Thoracic aorta (tissue), 2 donors: ENCODE measurements around the gene ADSS1. TPM values are rescaled to one million over a fixed set of nuclear protein-coding genes. Genes with fewer than 3 reads are reported as not detected.

Experiments
- ATAC-seq: fragments of 150-250 bp; one replicate; pipeline ENCODE4 v1.8.0; 2017; ENCODE audit warnings: low read depth; ENCODE audit not compliant: insufficient number of reproducible peaks, low FRiP score
- DNase-seq: peaks from one replicate; pipeline ENCODE4 v3.0.0-alpha.2; 2020; ENCODE audit warnings: low spot score
- H3K27ac ChIP-seq, 2 donors: fragments of 200-600 bp; sonication (generic); 1 replicate in 1 of 2; 2 replicates in 1 of 2; pipeline ENCODE4 v1.5.1; 2016; ENCODE audit warnings: mild to moderate bottlenecking in 2 of 2, moderate library complexity in 2 of 2
- H3K27me3 ChIP-seq: fragments of 200-600 bp; sonication (generic); replicated peaks from 2 replicates; pipeline ENCODE4 v1.6.0; 2016; ENCODE audit warnings: mild to moderate bottlenecking; ENCODE audit not compliant: insufficient read depth
- H3K36me3 ChIP-seq: fragments of 200-600 bp; sonication (generic); one replicate; pipeline ENCODE4 v1.5.1; 2016
- H3K4me1 ChIP-seq, 2 donors: fragments of 200-600 bp; sonication (generic); 1 replicate in 1 of 2; 2 replicates in 1 of 2; pipeline versions ENCODE4 v1.5.1 to v1.6.0; 2016; ENCODE audit warnings: low read depth in 2 of 2, mild to moderate bottlenecking in 1 of 2; ENCODE audit not compliant: control insufficient read depth in 1 of 2
- H3K4me3 ChIP-seq: fragments of 200-600 bp; sonication (generic); 2 replicates; pipeline ENCODE4 v1.5.1; 2016; ENCODE audit warnings: mild to moderate bottlenecking
- H3K9me3 ChIP-seq: fragments of 200-600 bp; sonication (generic); 2 replicates; pipeline ENCODE4 v1.5.1; 2016
- CTCF ChIP-seq: fragments of 200-600 bp; sonication (generic); IDR thresholded peaks from one replicate; pipeline ENCODE4 v1.5.1; 2019; ENCODE audit warnings: antibody characterized with exemption
- total RNA-seq, 2 donors: library from RNA; depleted of rRNA; stranded (reverse); fragments of >200 nt; gene quantifications; one replicate each; pipeline versions ENCODE4 v1.1.0 to v1.2.3, GENCODE V29; 2016

The ADSS1 gene
- total RNA-seq, 2 donors from 2014 or later, result 30.8 to 87.3 TPM

- TF ChIP-seq CTCF, result no peak
- H3K4me1 ChIP-seq, result peaks cover 40 to 75% of the 10 kb centered on the region in 2 donors
Observed at GRCh38 chr14:104734051-104734587, 10.1 kb downstream of the ADSS1 start.

GRCh38 chr14:104734601-104734990 lies 10.6 kb downstream of the ADSS1 start:
- peak overlapping the region; percentile 91 to 95 for H3K27ac ChIP-seq
- H3K9me3 ChIP-seq, result no peaks in the 10 kb centered on the region
- no peak for TF ChIP-seq CTCF
- H3K27me3 ChIP-seq, result no peaks in the 10 kb centered on the region
- peaks cover 3% of the 10 kb centered on the region for H3K36me3 ChIP-seq
- no peak for ATAC-seq
- no peak for DNase-seq
- peaks cover 40 to 75% of the 10 kb centered on the region in 2 donors for H3K4me1 ChIP-seq
- H3K4me3 ChIP-seq, result no peak overlapping the region

More at GRCh38 chr14:104734051-104734587, 10.1 kb downstream of the ADSS1 start:
- H3K27ac ChIP-seq, result peak overlapping the region; percentile 91 to 95
- H3K36me3 ChIP-seq, result no peaks in the 10 kb centered on the region
- H3K27me3 ChIP-seq, result no peaks in the 10 kb centered on the region
- ATAC-seq, result no peak
- no peak for DNase-seq
- no peaks in the 10 kb centered on the region for H3K9me3 ChIP-seq
- no peak overlapping the region for H3K4me3 ChIP-seq

- ATAC-seq, result no peak
- H3K27ac ChIP-seq, result peak overlapping the region; percentile 91 to 95
- H3K9me3 ChIP-seq, result no peaks in the 10 kb centered on the region
- TF ChIP-seq CTCF, result no peak
- H3K27me3 ChIP-seq, result no peaks in the 10 kb centered on the region
- H3K4me1 ChIP-seq, result peaks cover 40 to 71% of the 10 kb centered on the region in 2 donors
- peaks cover 9% of the 10 kb centered on the region for H3K36me3 ChIP-seq
- H3K4me3 ChIP-seq, result no peak overlapping the region
- DNase-seq, result no peak
Observed at GRCh38 chr14:104734991-104735779, 11.2 kb downstream of the ADSS1 start.

- peak overlapping the region; percentile 91 to 95 for H3K27ac ChIP-seq
- no peaks in the 10 kb centered on the region for H3K9me3 ChIP-seq
- H3K27me3 ChIP-seq, result no peaks in the 10 kb centered on the region
- ATAC-seq (peak; percentile 72), DNase-seq (peak; percentile 71)
- peaks cover 17% of the 10 kb centered on the region for H3K36me3 ChIP-seq
- H3K4me1 ChIP-seq, result peaks cover 40 to 66% of the 10 kb centered on the region in 2 donors
- peak overlapping the region; percentile 25 for H3K4me3 ChIP-seq
- no peak for TF ChIP-seq CTCF
Observed at GRCh38 chr14:104735830-104736642, 12.0 kb downstream of the ADSS1 start.
